ENCODE data around the gene C12orf56.
"Not testable (repeated sequence)": the region's sequence is repeated elsewhere in the genome, so short reads cannot be mapped to it uniquely, and the experiment has no call there.

Gene C12orf56

GRCh38 chr12:64335886-64336466 lies 54.6 kb downstream of the C12orf56 start:
- TF ChIP-seq CTCF (conservative IDR thresholded peaks at IDR 0.05) (no peak), ZFX (IDR thresholded peaks at IDR 0.05) (no peak)

DNA sequence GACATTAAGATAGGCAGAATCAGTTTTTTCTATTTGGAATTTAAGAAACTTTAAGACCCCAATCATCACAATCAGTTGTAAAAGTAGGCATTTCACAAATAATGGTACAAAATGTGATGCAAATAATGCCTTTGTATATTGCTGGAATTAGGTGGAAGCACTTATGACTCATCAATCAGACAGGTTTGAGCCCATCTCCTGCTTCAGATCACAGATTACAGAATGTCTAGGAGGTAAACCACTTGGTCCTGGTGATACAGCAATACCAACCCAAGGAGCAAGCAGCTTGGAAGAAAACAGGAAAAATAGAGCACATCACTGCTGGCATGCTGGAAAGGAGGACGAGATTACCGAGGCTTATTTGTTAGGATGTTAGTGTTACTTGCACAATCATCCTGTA lies 57.6 kb downstream of the C12orf56 start:
- no peak overlapping the region for H3K27ac ChIP-seq

More at GRCh38 chr12:64335886-64336466, 54.6 kb downstream of the C12orf56 start:
- no peak overlapping the region for H3K27ac ChIP-seq

DNA sequence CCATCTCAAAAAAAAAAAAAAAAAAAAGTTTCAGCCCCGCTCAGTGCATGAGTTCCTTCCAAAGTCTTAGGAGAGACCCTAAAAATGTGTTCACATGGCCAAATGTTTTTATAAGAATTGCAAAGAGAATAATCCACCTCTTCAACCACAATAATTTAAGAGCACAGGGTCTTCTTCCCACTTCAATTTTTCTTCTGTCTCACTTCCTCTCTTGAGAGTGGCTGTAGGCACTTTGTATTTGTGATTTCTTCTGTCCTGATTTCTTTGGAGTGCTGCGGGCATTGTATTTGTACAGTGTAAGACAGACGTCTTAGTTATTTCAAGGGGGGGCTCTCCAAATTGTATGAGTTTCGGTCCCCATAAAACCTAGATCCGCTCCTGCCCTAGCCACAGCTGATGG lies 58.3 kb downstream of the C12orf56 start:
- TF ChIP-seq ZFX (IDR thresholded peaks at IDR 0.05) (no peak), CTCF (conservative IDR thresholded peaks at IDR 0.05) (no peak)
- no peak overlapping the region for H3K27ac ChIP-seq

More for the DNA sequence above, 57.6 kb downstream of the C12orf56 start:
- TF ChIP-seq ZFX (IDR thresholded peaks at IDR 0.05) (no peak), CTCF (conservative IDR thresholded peaks at IDR 0.05) (no peak)

GRCh38 chr12:64329031-64329710 lies 61.4 kb downstream of the C12orf56 start:
- H3K27ac ChIP-seq = not testable (repeated sequence)

DNA sequence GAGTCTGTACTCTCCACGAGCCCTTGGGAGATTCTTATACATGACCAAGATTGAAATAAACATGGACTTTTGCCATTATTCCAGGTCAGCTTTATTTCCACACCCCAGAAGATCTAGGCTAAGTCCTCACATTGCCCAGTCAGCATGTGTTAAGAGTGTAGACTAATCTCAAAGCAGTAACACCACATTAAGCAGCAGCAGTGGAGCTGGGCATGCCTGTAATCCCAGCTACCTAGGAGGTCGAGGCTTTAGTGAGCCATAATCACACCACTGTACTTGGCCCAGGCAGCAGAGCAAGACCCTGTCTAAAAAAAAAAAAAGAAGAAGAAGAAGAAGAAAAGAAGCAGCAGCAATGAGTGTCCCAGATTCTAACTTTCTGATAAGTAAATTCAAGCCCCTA lies 65.5 kb downstream of the C12orf56 start:
- H3K27ac ChIP-seq = no peak overlapping the region
- no peak for TF ChIP-seq ZFX (IDR thresholded peaks at IDR 0.05)
- TF ChIP-seq CTCF (conservative IDR thresholded peaks at IDR 0.05) = no peak

DNA sequence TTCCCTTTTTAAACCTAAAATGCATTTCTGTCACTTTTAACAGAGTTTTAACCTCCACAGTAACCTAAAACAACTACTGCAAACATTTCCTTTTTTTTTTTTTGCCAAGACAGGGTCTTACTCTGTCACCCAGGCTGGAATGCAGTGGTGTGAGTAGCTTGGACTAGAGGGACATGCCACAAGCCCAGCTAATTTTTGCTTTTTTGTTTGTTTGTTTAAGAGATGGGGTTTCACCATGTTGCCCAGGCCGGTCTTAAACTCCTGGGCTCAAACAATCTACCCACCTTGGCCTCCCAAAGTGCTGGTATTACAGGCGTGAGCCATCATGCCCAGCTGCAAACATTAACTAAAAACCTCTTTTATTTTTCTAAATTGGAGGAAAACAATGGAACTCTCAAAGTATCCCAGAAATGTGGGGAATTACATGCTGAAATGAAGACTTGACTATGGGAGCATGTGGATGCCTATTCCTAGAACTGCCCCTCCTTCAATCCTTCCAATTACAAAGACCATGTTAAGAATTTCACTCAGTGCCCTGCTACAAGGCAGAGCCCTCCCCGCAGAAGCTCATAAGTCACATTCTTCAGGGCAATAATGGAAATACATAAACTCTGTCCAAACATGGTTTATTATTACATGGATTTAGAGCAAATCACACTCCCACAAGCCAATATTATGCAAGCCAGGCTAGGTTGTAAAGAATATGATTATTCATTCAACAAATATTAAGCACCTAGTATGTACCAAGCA lies 66.9 kb downstream of the C12orf56 start:
- H3K27ac ChIP-seq = no peak overlapping the region
- TF ChIP-seq CTCF (conservative IDR thresholded peaks at IDR 0.05) = no peak
- TF ChIP-seq ZFX (IDR thresholded peaks at IDR 0.05) = no peak

GRCh38 chr12:64323006-64323405 lies 67.6 kb downstream of the C12orf56 start:
- TF ChIP-seq CTCF (conservative IDR thresholded peaks at IDR 0.05) (no peak), ZFX (IDR thresholded peaks at IDR 0.05) (no peak)

More at GRCh38 chr12:64323006-64323405, 67.6 kb downstream of the C12orf56 start:
- H3K27ac ChIP-seq = no peak overlapping the region

Data from C4-2B (cell line).